KOPT-K1 (cell line): ENCODE results near the gene POU3F3.

Experiments
- H3K27ac ChIP-seq: fragments of 200-600 bp; sonication (generic); 2 replicates; pipeline ENCODE4 v1.5.1; 2016; ENCODE audit warnings: antibody characterized with exemption, mild to moderate bottlenecking, low read depth, low read length; ENCODE audit not compliant: poor library complexity, severe bottlenecking
- H3K36me3 ChIP-seq: fragments of 200-600 bp; sonication (generic); 2 replicates; pipeline ENCODE4 v1.5.1; 2017; ENCODE audit warnings: antibody characterized with exemption, mild to moderate bottlenecking, low read length, moderate library complexity; ENCODE audit not compliant: insufficient read depth
- H3K9me3 ChIP-seq: fragments of 200-600 bp; sonication (generic); 2 replicates; pipeline ENCODE4 v1.5.1; 2017; ENCODE audit warnings: antibody characterized with exemption, low read length, mild to moderate bottlenecking; ENCODE audit not compliant: insufficient read depth, poor library complexity, severe bottlenecking

POU3F3 gene

DNA sequence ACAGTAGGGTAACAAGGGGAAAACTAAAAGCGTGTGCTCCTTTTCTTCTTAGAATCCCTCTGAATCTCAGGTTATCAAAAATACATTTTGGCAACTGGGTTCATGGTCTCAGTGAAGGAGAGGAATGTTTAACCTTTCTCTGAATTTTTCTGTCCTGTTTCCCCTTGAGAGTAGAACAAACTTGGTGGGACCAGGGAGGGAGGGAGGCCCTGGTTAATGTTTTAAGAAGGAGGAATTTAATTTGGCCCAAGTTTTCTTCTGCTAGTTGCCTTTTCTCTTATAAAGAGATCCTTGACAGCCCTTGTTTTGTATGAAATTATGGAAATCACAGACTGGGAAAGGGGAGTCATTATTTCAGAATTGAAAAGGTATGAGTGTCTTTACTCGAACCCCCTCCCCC is 12.2 kb upstream of the POU3F3 start:
- Histone ChIP-seq H3K9me3 (peaks cover 25% of the 10 kb centered on the region), H3K27ac (no peak overlapping the region), H3K36me3 (no peaks in the 10 kb centered on the region)

DNA sequence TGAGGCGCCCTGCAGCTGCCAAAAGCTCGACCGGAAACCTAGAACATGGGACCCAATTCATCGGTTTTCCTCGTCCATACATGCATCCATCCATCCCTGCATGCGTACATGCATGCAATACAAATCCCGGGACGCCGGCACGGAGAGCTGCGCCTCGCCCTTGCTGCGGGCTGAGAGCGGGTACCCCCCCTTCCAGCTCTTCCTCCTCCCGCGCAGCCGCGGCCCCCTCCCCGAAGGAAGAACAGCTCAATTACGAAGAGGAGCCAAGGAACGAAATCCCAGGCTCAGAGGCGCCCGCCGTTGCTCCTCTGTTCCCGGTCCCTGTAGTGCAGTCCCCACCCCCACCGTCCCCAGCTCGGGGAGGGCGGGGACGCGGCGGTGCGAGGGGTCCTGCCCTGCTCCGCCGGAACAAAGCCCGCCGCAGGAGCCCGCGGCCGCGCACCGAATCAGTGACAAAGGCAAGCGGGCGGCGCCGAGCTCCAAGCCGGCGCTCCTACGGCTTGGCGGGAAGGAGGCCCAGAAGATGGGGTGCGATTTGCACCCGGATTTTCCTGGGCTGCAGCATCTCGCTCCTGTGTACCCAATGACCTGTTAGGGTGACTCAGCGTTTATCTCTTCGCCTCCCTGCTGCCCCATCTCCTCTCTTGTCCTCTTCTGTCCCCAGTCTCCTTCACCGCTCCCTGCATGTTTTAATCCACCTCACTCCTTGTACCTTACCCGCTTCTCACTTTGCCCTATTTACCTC is 8.9 kb upstream of the POU3F3 start:
- Histone ChIP-seq H3K36me3 (no peaks in the 10 kb centered on the region), H3K9me3 (peaks cover 25% of the 10 kb centered on the region), H3K27ac (no peak overlapping the region)

DNA sequence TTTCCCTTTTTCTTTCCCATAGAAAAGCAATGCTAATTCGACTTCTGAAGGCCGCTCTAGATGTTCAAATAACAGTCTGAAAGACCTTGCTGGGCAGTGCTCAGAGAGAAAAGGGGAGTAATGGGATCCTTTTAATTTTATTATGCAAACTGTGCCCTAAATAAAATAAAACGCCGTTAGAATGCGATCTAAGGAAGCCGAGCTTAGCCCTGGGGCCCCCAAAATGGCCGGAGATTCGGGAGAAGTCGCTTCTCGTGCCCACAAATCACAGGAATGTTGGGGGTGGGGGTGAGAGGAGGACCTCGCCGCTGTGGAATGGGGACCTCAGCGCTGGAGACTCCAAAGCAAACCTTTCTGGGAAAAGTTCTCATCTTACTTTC is 8.4 kb upstream of the POU3F3 start:
- Histone ChIP-seq H3K27ac (no peak overlapping the region), H3K36me3 (no peaks in the 10 kb centered on the region), H3K9me3 (peaks cover 25% of the 10 kb centered on the region)

DNA sequence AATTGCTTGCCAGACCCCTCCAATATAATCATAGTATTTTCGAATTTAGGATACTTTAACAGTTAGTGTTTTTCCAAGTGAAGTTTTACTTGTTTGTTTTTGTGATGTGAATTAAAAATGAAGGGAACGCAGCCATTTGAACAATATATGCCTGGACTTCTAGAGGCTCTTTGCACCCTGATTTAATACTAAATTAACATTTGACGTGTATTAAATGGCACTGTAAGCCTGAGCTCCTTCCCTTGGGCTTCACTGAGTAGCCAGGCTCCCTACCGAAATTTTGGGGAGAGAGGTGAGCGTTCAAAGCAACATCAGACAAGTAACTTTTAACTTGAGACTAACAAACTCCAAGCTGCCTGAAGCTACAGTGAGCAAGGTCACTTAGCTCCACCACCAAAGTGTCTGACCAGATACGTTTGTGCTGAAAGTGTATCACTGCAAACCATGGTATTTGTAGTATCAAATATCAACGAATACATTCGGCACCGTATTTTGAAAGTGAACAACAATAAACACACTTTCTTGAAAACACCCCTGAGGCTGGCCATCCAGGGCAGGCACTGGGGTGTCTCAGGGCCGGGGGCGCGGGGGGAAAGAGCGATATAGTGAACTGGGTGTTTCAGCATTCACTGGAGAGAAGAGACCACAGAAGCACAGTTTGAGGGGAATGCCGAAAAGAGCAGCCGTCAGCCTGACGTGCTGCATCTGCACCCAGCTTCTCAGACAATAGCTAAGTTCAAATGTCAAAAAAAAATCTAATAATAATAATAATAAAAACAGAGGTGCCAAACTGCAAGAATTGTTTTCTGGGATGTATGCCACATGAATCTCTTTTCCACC is 7.7 kb upstream of the POU3F3 start:
- Histone ChIP-seq H3K27ac (no peak overlapping the region), H3K36me3 (no peaks in the 10 kb centered on the region), H3K9me3 (peaks cover 25% of the 10 kb centered on the region)

DNA sequence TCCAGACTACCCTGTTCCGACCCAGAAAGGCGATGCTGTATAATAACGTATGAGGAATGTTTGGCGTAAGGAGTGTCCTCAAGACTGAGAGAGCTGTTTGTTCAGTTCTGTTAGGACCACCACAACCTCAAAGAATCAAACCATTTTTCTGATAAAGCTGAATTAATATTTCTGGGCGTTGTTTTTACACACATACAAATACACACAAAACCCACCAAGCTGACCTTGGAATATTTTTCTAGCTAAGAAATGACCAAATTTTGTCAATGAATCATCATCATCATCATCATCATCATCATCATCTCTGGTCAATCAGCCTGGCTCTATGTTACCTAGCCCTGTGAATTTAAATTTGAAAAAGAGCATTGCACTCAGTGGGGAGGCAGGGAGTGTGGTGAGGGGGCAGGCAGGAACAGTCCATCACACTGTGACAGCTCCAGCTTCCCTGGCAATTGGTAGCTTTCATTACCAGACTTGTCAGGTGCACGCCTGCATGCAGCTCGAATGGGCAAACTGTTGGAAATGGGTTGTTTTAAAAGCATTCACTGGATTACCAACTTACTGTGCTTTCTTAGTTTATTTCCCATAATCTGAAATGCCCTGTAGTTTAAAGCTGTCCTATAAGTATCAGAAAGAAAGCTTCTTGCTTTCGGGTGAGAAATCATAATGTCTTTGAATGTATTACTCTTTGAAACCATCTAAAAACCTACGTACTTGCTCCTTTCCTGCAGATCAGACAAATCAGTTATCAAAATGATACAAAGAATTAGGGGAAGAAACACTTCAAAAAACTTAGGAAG is 6.9 kb upstream of the POU3F3 start:
- H3K36me3 ChIP-seq, result no peaks in the 10 kb centered on the region
- peaks cover 25% of the 10 kb centered on the region for H3K9me3 ChIP-seq
- no peak overlapping the region for H3K27ac ChIP-seq

DNA sequence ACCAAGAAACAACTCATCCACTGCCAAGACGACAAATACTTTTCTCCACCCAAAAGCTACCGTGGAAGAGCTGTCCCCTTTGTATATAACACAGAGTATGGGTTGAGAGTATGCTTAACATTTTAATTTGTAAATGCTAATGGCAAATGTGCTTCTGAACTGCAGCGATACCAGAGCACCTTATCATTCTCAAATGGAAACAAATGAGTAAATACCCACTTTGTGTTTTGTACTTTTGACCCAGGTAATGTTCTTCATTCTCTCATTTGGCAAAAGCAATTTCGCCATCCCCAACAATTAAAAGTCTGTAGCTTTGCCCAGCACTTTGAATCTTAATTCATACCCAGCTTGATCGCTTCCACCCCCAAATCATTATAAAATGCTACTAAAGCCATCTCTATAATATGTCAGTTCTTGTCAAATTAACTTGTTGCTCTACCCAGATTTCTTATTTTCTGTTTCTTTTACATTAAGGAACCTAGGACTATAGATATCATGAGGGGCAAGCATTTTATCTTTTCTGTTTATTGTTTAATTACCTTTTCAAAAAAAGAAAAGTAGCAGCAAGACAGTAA is 6.2 kb upstream of the POU3F3 start:
- peaks cover 25% of the 10 kb centered on the region for H3K9me3 ChIP-seq
- H3K27ac ChIP-seq, result no peak overlapping the region
- no peaks in the 10 kb centered on the region for H3K36me3 ChIP-seq

DNA sequence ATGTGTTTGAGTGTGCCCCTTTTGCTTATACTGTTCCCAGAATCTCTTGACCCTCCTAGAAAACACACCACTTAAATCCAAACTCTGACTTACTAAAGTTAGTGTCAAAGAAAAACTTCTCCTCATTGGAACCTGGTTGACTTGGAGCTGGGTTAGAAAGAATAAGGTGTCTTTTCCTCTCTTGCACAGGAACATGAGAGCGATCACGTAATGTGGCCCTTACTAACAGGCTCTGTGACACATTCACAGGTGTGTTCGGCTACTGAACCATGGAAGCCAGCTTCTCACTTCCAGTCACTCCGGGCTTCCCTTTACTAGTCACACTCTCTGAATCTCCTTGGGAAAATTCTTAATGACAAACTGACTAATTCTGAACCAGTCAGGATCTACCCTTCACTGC is 5.4 kb upstream of the POU3F3 start:
- H3K27ac ChIP-seq, result no peak overlapping the region

DNA sequence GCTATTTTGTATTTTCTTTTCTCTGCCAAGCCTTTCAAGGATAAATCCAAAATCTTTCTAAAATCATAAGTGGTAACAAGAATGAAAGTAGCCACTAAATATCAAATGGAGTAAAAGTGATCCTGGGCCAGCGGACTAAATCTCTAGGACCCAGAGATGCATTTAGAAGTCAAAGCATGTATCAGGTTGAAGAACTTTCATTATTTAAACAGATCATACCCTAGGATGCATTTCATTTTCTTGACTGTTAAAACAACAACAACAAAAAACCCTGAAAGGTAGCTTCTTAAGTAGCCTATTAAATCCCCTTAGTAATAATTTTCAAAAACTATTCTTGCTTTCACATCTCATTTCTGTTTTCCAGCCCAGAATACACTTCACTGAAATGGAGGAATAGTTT is 4.8 kb upstream of the POU3F3 start:
- H3K36me3 ChIP-seq, result no peaks in the 10 kb centered on the region
- peaks cover 14% of the 10 kb centered on the region for H3K9me3 ChIP-seq
- H3K27ac ChIP-seq, result no peak overlapping the region

More for the DNA sequence above, 5.4 kb upstream of the POU3F3 start:
- H3K9me3 ChIP-seq, result peaks cover 20% of the 10 kb centered on the region
- H3K36me3 ChIP-seq, result no peaks in the 10 kb centered on the region

DNA sequence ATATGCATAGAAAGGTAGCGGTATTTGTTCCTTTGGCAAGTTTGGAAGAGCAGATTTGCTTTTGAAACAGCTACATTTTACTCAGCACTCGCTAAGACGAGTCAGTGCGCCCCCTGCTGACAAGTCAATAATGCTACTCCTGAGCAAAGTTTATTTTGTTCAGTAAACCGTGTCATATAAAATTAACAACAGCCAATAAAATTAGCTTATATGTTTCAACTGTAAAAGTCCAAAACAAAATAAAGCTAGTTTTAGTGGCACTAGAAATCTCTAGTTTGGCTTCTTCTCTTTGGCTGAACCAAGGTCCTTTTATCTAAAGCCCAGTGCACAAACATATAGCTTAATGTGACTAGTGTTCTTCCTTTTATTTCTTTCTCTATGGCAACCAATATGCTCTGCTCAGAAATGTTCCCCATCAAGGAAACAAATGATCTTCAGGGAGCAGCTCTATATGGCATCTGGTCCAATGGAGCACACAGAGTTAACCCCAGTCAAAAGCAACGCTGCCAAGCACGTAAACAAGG is 4.2 kb upstream of the POU3F3 start:
- H3K27ac ChIP-seq, result no peak overlapping the region
- peaks cover 9% of the 10 kb centered on the region for H3K9me3 ChIP-seq
- H3K36me3 ChIP-seq, result no peaks in the 10 kb centered on the region

DNA sequence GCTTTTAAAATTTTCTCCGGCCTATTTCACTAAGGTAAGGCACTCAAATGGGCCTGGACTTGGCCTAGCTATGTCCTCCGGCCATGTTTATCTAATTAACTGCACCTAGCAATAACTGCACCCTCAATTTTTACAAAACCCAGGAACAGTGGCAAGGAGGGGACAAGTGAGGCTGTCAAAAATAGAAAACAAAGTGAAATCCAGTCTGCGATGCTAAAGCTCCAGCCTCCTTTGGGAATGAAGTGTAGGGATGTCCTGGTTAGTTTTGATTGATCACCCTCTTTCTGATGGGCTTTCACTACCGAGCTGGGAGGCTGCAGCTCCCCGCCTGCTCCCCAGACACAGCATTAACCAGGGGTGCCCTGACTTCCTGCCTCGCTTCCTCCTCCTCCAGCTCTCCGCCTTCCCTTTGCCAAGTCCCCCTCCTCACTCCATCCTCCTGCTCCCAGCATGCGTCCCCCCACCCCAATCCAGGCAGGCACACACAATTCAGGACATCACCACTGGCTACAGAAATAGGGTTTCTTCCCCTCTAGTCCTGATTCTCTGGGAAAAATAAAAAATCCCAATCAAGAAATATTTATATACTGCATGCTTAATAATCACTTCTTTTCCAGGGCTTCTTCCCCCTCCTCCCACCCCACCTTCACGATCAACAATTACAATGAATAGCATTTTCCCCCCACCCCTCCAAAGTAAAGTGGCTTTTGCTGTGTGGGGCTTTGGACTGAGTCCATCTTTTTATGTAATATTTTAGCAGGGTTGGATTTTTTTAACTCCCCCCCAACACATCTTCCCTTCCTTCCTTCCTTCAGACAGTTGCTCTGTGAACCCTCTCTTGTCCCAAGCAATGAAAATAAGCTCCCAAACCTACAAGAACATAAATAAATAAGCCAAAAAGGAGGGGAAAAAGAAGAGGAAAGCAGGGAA is 3.3 kb upstream of the POU3F3 start:
- Histone ChIP-seq H3K36me3 (no peaks in the 10 kb centered on the region), H3K9me3 (no peaks in the 10 kb centered on the region), H3K27ac (no peak overlapping the region)

DNA sequence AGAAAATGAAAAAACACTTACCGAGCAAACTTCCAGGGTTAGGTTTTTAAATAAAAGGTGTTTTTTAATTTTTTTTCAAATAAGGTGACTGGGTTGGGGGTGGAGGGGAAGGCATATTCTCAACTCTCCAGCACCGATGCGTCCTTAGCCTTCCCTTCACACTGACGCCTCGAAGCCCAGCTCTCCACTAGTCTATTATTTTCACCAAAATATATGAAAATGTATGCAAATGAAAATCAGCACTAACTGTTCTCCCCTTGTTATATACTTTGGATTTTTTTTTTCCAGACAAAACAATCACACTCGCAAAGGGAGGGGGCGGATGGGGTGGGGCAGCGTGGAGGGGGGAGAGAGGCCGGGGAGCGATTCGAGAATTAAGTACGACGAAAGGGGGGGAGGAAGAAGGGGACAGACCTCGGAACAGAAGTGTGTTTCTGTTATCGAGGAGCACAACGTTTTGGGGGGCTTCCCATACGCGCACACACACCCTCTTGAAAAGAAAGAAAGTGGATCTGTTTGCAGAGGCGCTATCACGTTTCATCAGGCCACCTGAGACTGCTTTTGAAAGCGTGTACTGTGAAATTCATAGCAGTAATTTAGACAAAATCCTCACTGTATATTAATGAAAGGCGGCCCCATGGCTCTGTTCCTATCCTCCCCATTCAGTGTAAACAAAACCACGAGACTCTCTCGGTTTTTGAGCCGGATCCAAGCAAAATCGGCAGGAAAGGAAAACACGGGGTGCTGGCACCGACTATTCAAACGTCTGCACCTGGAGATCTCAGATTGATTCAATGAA is 2.4 kb upstream of the POU3F3 start:
- Histone ChIP-seq H3K36me3 (no peaks in the 10 kb centered on the region), H3K27ac (no peak overlapping the region), H3K9me3 (no peaks in the 10 kb centered on the region)

DNA sequence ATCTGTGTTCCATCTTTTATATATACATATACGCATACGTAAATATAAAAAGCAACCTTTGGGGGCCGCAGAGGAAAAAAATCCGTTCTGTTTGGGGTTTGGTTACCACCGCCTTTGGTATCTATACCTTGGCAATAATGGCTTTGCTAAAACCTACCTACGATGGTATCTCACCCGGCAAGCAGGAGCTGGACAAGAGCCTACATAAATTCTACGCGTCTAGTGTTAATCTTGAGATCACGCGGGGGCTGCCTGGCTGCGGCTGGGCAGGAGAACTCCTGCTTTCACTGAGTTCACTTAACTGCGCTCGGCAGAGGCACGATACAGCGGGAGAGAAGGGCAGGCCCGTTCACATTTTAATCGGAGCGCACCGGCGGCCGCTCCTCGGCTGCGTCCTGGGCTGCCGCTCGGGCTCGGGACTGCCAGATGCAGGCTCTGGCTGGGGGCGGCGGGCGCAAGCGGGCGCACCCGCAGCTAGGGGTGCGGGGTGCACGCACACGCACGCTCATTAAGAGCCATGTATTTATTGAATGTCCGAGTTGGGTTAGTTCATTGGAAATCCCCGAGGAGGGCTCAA is 1.7 kb upstream of the POU3F3 start:
- Histone ChIP-seq H3K9me3 (no peaks in the 10 kb centered on the region), H3K36me3 (no peaks in the 10 kb centered on the region), H3K27ac (no peak overlapping the region)
